Large intestine (tissue), 3 donors: ENCODE data around the gene NTSR1. TPM values are rescaled to one million over a fixed set of nuclear protein-coding genes. Genes with fewer than 3 reads are reported as not detected.

Experiments
- DNase-seq, 2 donors: peaks; one replicate each; pipeline versions ENCODE4 v3.0.0 to v3.0.0-alpha.2; 2013
- H3K27ac ChIP-seq: one replicate; pipeline ENCODE4 v1.5.1; 2013; ENCODE audit warnings: low read length
- H3K27me3 ChIP-seq: 2 replicates; pipeline ENCODE4 v1.6.1; 2013; ENCODE audit warnings: low read length; ENCODE audit not compliant: control insufficient read depth, insufficient read depth
- H3K36me3 ChIP-seq: 2 replicates; pipeline ENCODE4 v1.6.1; 2013; ENCODE audit warnings: low read length; ENCODE audit not compliant: control insufficient read depth, insufficient read depth
- H3K4me1 ChIP-seq: one replicate; pipeline ENCODE4 v1.6.1; 2013; ENCODE audit warnings: low read length; ENCODE audit not compliant: control insufficient read depth, insufficient read depth
- H3K4me3 ChIP-seq: one replicate; pipeline ENCODE4 v1.5.1; 2013; ENCODE audit warnings: low read length
- H3K9me3 ChIP-seq: one replicate; pipeline ENCODE4 v1.6.1; 2013; ENCODE audit warnings: mild to moderate bottlenecking, low read depth, low read length, moderate library complexity; ENCODE audit not compliant: control insufficient read depth
- WGBS: methylation state at CpG from one replicate; pipeline ENCODE4 v1.1.5; 2013; ENCODE audit warnings: low lambda C conversion rate; ENCODE audit not compliant: insufficient coverage; 5-methylcytosine and 5-hydroxymethylcytosine counted together
- polyA plus RNA-seq: library from polyadenylated mRNA; unstranded; fragments of 120-200 nt; gene quantifications from one replicate; pipeline ENCODE4 v1.2.1, GENCODE V29; 2013

Gene NTSR1
- polyA plus RNA-seq, 1 donor: 1.1 TPM

DNA sequence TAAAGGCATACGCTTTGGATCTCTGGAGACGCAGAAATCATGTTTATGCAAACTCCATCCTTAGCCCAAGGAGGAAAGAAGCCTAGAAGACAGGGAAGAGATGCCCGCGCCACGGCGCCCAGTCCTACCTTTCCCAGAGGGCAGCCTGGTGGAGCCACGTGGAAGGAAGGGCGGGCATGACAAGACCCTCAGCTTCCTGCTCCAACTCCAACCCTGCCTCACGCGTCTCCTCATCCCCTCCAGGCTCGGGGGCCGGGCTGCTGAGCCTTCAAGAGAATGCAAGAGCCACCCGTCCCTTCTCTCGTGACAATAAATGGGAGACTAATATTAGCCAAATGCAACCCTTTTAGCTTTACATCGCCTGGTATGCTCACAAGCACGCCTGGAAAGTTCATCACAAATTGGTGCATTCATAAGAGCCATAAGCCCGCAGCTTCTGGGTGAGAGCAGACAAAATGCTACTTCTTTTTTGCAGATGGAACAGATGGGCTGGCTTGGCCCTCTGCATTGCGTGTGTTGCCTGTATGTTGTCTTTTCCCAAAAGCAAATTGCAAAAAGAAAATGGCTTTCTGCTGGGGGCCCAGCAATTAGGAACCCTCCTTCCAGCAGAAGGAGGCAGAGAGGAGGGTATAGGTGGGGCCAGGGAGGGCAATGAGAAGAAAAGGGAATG is 8.2 kb upstream of the NTSR1 start:
- H3K27me3 ChIP-seq: peaks cover 3% of the 10 kb centered on the region
- WGBS: 100% methylated on average over 1 of the region's 18 CpGs

DNA sequence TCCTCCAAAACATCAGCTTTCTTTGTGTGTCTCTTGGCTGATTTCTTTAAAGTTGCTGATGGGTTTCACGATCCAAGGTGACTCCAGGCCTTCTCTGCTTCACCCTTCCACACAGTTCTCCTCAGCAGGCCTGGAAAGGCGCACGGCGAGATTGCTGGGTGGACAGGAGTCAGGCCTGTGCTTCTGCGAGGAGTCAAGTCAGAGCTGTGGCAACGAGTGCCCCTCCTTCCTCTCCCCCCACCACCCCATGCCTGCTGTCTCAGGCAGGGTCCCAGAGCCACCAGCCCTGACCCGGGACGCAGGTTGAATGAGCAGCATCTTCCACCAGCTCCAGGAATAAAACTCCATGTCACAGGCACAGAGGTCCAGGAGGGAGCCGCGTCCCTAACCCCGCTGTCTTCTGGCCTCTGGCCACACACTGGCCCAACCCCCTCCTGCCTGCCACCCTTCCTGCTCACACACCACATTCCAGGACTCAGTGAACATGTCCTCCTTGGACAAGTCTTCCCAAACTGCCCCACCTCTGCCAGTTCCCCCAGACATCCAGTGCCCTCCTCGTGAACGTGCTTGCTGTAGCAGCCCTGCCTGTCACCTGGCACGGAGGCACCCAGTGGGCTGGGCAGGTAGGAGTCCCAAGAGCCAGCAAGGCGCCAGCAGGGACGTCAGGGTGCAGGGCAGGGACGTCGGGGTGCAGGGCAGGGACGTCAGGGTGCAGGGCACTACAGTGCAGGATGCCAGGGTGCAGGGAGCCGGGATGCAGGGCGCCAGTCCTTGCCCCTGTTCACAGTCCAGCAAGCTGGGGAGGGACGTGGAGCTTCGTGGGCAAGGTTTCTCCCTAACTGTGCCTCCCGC is 7.2 kb upstream of the NTSR1 start:
- Histone ChIP-seq H3K27ac (no peak overlapping the region), H3K4me3 (no peak overlapping the region), H3K9me3 (no peaks in the 10 kb centered on the region), H3K4me1 (no peaks in the 10 kb centered on the region), H3K36me3 (no peaks in the 10 kb centered on the region), H3K27me3 (peaks cover 8% of the 10 kb centered on the region)
- DNase-seq: no peak
- WGBS: no CpG with 5 or more reads among the region's 24 CpGs

More for the DNA sequence above, 8.2 kb upstream of the NTSR1 start:
- DNase-seq: no peak
- Histone ChIP-seq H3K4me3 (no peak overlapping the region), H3K27ac (no peak overlapping the region), H3K36me3 (no peaks in the 10 kb centered on the region), H3K9me3 (no peaks in the 10 kb centered on the region), H3K4me1 (no peaks in the 10 kb centered on the region)

DNA sequence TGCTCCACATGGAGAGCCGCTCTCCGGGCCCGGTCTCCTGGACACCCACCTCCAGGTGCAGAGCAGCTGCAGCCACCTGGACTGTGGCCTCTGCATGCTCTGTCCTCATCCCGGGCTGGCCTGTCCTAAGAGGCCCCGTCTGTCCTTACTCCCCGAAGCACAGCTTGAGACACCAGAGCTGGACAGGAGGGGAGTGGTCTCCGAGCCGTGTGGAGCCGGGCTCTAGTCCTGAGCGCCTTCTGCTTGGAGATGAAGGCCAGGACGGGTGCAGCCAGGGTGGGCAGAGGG is 6.7 kb upstream of the NTSR1 start:
- H3K27ac ChIP-seq: no peak overlapping the region
- no peaks in the 10 kb centered on the region for H3K36me3 ChIP-seq
- no peaks in the 10 kb centered on the region for H3K9me3 ChIP-seq
- no peaks in the 10 kb centered on the region for H3K4me1 ChIP-seq
- WGBS: 33% methylated on average over 1 of the region's 11 CpGs
- no peak for DNase-seq
- peaks cover 10% of the 10 kb centered on the region for H3K27me3 ChIP-seq
- H3K4me3 ChIP-seq: no peak overlapping the region

DNA sequence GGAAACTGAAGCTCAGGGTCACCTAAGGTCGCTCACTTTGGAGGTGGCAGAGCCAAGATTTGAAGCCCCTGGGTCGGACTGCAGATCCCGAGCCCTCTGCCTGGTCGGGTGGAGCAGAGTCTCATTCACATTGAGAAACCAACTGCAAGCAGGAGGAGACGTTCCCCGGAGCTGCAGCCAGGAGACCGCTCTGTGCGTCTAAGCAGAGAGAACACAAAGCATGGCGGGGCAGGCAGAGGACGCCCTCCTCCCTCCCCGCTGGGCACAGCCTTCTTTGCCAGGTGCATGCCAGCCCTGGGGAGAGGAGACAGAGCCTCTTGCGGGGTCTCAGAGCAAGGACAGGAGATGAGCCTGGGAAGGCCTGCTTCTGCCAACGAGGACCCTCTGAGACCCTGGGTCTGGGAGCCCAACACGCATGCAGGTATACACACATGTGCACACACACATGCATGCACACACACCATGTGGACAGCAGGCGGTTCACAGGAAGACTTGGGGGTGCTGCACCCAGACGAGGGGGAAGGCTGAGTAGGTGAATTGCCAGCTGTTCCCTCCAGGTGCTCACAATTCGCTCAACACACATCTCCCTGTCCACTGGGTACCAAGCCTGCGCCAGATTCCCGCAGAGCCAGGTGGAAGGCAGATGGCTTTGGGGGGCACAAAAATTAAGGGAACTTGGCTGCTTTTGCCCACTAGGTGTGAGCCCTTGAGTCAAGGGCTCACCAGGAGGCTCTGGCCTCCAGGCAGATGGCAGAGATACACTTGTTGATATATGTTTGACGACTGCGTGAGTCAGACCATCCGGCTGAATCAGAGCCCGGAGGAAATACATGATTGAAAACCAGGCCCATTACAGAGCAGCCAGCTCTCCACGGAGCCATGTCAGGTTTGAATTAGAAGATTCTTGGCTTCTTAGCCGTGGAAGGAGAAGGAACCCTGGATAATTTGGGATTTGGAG is 5.5 kb upstream of the NTSR1 start:
- Histone ChIP-seq H3K4me3 (no peak overlapping the region), H3K4me1 (no peaks in the 10 kb centered on the region), H3K27ac (no peak overlapping the region), H3K36me3 (no peaks in the 10 kb centered on the region), H3K9me3 (no peaks in the 10 kb centered on the region), H3K27me3 (peaks cover 22% of the 10 kb centered on the region)
- no CpG with 5 or more reads among the region's 25 CpGs for WGBS
- DNase-seq: no peak

DNA sequence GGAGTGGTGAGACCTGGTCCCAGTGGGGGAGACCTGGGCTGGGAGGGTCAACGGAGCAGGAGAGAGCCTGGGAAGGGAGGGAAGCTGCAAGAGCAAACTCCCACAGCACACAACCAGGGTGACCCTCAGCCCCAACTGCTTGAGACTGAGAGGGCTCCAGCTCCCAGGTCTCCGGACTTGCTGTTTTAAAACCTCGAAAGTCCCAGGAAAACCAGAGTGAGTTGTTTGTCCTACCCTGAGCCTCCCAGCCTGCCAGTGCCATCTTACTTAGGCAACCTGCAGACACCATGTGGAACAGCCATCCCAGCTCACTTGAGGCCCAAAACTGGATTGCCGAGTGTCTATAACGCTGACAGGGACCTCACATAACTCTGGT is 4.8 kb upstream of the NTSR1 start:
- DNase-seq: no peak
- Histone ChIP-seq H3K4me1 (no peaks in the 10 kb centered on the region), H3K36me3 (no peaks in the 10 kb centered on the region), H3K4me3 (no peak overlapping the region), H3K9me3 (no peaks in the 10 kb centered on the region), H3K27me3 (peaks cover 26% of the 10 kb centered on the region), H3K27ac (no peak overlapping the region)
- no CpG with 5 or more reads among the region's 5 CpGs for WGBS

DNA sequence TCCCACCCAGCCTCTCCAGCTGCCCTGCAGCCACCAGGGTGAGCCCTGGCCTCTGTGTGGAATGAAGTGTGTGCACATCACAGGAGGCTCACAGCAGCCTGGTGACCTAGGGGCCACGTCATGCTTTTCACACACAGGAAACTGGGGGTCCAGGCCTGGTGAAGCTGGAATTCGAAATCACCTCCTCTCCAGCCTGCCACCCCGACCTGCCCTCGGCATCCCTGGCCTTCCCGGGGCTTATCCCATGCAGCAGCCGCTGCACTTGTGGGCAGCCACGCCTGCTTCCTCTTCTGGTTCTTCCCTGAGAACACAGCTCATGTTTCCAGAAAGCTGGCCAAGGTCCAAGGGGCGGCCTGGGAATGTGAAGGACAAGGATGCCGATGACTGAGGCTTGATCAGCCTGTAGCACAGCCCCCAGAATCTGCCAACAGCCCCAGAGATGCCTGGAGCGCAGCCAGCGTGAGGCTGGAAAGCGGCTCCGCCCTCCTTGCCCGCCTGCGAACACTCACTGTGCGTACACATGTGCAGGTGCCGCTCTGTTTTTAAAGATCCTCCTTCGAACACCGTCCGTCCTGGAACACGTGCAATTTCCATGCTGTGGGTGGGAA is 4.2 kb upstream of the NTSR1 start:
- DNase-seq: peak; percentile 58 to 62
- Histone ChIP-seq H3K4me3 (no peak overlapping the region), H3K27ac (no peak overlapping the region), H3K36me3 (no peaks in the 10 kb centered on the region), H3K9me3 (peaks cover 2% of the 10 kb centered on the region), H3K27me3 (peaks cover 30% of the 10 kb centered on the region), H3K4me1 (no peaks in the 10 kb centered on the region)
- 51% methylated on average over 7 of the region's 21 CpGs for WGBS

DNA sequence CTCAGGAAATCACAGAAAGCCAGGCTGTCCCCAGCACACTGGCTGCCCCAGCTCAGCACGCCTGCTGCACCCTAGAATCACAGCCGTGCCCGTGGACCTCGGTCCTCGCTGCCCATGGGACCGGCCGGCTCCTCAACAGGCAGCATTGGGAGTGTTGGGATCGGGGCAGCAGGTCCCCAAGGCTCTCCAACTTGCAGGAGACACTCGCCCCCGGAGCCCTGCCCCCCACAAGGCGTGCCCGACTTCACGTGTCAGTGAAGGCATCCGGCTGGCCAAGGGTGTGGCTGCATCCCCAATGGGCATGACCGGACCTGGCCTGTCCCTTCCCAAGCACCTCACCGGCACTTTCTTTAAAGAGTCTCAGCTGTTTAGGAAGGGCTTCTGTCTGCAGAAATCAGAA is 3.0 kb upstream of the NTSR1 start:
- Histone ChIP-seq H3K9me3 (peaks cover 8% of the 10 kb centered on the region), H3K27me3 (peaks cover 42% of the 10 kb centered on the region), H3K36me3 (no peaks in the 10 kb centered on the region), H3K4me1 (no peaks in the 10 kb centered on the region), H3K27ac (no peak overlapping the region), H3K4me3 (no peak overlapping the region)
- no CpG with 5 or more reads among the region's 16 CpGs for WGBS
- DNase-seq: no peak

DNA sequence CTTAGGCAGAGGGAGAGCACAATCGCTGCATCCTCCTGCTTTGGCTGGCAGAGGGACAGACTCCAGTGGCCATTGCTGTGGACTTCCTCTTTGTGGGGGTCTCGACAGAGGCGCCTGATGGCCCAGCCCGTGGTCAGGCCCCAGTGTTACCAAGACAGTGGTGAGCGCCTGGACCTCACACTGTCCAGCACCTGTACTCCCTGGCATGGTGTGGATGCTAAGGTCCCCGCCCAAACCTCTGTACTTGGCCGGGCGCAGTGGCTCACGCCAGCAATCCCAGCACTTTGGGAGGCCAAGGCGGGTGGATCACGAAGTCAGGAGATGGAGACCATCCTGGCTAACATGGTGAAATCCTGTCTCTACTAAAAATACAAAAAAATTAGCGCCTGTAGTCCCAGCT is 2.3 kb upstream of the NTSR1 start:
- H3K27ac ChIP-seq: no peak overlapping the region
- no peaks in the 10 kb centered on the region for H3K36me3 ChIP-seq
- peaks cover 49% of the 10 kb centered on the region for H3K27me3 ChIP-seq
- H3K9me3 ChIP-seq: peaks cover 8% of the 10 kb centered on the region
- no CpG with 5 or more reads among the region's 12 CpGs for WGBS
- no peaks in the 10 kb centered on the region for H3K4me1 ChIP-seq
- DNase-seq: no peak
- no peak overlapping the region for H3K4me3 ChIP-seq

DNA sequence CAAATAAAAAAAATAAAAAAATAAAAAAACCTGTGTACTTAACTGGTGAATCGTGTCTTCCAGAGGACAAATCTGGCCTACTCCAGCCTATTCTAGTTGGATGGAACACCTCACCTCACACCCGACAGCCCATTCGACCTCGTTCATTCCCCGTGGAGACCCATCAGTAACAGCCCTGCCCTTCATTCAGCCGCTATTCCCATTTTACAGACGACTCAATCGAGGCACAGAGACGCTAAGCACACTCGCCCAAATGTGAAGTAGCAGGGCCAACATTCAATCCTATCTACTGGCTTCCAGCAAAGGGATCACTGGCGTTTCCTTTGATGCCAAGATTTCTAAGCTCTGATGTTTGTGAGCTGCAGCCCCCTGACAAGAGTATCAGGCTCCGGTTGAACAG is 1.8 kb upstream of the NTSR1 start:
- DNase-seq: no peak
- Histone ChIP-seq H3K27ac (no peak overlapping the region), H3K4me1 (no peaks in the 10 kb centered on the region), H3K4me3 (no peak overlapping the region), H3K36me3 (no peaks in the 10 kb centered on the region), H3K9me3 (peaks cover 8% of the 10 kb centered on the region), H3K27me3 (peaks cover 53% of the 10 kb centered on the region)
- 87% methylated on average over 5 of the region's 12 CpGs for WGBS
